GM21515 (cell line): Measurements from ENCODE around the gene ZNF747.

Experiments used
- ATAC-seq: cut with Tn5 transposase; IDR thresholded peaks from one replicate; pipeline ENCODE4 v1.9.1; 2021; ENCODE audit not compliant: unreplicated experiment

ZNF747 gene

DNA sequence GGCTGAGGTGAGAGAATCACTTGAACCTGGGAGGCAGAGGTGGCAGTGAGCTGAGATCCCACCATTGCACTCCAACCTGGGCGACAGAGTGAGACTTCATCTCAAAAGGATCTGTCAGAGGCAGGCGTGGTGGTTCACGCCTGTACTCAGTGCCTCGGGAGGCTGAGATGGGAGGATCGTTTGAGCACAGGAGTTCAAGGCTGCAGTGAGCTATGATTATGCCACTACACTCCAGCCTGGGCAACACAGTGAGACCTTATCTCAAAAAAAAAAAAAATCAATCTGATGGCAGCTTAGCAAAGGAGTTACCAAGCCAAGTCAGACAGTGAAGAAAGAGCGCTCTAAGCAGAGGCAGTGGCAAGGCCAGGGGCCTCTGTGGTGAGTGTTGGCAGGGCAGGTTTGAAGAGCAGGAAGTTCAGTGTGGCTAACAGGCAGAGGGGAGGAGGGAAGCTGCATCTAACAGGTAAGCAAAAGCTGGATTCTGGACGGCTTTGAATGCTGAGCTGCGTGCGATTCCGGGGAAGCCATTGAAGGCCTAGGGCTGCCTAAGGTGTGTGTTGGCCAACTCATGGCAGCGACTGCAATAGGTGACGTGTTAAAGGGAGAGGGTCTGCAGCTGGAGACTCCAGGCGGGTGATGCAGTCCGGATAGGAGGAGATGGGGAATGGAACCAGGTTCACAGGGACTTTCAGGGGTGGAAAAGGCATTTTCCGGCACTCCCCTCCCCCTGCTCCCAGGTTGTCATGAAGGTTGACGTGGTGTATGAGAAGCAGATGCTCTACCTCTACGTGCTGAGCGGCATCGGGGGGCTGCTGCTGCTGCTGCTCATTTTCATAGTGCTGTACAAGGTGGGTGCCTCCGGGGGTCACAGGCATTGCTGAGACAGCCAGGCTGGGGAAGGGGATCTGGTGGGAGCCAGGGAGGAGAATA, 15.3 kb downstream of the ZNF747 start:
- ATAC-seq, result no peak

DNA sequence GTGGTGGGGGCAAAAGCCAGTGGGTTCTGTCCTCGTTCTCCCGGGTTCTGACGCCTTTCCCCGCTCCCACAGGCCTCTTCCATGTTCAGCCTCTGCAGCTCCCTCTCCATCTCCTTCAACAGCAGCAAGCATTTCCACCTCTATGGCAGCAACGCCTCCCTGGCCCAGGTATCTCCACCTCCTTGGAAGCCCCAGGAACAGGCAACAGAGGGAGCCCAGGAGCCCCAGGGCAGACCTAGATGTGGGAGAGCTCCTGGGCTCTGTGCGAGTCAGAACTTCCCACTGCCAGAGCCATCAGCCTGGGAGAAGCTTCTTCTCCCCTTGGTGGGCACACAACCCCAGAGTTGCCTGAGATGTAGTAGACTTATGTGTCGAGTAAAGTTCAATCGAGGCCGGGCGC, 16.1 kb downstream of the ZNF747 start:
- ATAC-seq, result no peak

DNA sequence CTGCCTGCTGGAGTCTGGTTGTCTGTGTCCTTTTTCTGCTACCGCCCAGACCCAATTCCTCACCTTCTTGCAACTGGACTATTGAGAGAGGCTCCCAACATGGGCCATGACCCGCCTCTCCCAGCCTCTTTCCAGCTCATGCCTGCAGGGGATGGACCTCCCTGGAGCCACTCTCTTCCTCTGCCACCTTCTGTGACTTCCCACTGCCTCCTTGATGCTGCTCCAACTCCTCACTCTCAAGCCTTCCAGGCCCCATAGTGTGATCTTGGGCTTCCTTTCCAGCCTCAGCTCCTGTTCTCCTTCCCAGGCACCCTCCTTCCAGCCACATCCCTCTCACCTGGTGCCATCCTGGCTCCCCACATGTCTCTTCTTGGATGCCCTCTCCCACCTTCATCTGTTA, 19.4 kb downstream of the ZNF747 start:
- no peak for ATAC-seq

DNA sequence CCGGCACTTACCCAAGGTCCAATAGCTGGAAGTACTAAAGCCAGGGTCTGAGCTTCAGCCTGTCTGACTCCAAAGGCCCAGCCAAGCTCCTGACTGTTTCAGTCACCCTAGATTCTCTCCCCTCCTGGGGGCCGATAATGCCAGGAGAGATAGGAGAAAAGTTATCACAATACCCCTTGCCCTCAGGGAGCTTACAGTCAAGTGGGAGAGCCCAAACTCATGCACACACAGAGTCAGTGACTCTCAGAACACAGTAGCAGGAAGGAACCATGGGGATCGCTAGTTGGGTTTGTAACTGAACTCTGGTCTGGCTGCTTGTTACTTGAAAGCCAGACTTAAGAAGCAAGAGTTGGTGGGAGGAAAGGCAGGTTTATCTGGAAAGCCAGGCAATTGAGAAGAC, 23.1 kb downstream of the ZNF747 start:
- no peak for ATAC-seq

DNA sequence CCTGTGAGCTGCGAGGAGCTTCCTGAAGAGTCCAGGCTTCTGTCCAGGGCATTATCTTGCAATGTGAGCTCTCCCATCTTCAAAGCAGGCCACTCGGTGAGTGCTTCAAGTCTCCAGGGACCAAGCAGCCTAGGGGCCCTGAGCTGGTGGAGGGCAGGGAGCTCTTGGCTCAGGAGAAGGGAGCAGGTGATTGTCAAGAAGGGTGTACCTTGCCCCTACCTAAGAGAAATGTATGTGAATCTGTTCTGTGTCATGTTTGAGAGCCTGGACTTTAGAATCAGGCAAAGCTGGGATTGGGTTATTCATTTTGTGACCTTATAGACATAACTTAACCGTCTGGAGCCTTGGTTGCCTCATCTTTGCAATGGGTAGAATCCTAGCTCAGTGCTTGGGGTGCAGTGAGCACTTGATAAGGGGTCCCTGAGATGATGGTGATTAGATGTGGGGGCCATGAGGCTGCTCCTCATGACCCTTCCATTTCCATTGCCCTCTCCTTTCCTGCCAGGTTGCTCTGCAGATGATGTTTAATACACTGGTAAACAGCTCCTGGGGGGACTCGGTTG, 24.2 kb downstream of the ZNF747 start:
- no peak for ATAC-seq

DNA sequence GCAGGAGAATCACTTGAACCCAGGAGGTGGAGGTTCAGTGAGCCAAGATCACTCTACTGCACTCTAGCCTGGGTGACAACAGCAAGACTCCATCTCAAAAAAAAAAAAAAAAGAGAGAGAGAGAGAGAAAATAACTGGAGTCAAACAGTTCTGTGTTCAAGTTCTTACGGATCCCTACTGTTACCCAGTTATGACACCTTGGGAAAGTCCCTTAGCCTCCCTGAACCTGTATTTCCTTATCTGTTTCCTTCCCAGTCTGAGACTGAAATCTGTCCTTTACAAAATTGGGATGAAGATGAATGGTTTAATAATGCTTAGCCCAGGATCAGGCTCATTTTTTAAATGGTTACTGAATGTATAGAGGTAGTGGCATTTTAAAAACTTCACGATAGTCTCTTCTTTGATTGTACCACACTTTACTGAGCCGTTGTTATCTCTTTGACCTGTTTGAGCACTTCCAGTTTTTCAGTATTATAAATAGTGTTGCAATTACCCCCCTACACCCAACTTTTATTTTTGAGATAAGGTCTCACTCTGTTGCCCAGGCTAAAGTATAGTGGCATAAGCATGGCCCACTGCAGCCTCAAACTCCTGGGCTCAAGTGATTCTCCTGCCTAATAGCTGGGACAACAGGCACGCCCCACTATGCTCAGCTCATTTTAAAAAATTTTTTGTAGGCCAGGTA, 25.4 kb downstream of the ZNF747 start:
- no peak for ATAC-seq

DNA sequence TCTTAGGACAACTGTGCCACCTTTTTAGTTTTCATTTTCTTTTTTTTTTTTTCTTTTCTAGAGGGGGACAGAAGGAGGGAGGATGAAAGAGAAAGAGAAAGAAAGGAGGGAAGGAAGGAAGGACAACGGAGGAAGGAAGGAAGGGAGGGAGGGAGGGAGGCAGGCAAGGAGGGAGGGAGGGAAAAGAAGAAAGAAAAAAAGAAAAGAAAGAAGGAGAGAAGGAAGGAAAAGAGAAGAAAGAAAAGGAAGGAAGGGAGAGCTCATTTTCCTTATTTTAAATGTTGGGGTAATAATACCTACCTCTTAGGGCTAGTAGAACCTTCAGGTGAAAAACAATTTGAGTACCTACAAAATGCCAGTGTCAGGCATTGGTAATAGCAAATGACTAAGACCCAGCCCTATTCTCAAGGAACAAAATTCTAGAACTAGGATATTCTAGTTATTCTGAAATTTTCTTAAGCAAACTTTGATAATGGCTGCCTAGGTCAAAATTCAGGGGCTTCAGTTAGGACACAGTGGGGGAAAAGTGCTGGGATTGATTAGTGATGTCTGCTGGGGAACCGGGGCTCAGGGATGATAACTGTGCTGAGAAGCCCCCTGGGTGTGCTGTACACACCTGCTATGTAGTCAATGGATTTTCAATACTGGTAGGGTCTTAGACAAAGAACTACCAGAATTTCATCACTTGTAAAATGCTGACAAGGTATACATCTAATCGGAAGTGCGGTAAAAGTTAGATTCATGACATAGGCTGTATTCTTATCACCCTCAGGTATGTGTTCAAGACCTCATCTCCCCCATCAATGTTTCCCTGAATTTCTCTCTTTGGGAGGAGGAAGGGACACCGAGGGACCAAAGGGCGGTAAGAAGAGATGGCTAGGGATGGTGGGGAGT, 31.0 kb downstream of the ZNF747 start:
- ATAC-seq, result no peak

DNA sequence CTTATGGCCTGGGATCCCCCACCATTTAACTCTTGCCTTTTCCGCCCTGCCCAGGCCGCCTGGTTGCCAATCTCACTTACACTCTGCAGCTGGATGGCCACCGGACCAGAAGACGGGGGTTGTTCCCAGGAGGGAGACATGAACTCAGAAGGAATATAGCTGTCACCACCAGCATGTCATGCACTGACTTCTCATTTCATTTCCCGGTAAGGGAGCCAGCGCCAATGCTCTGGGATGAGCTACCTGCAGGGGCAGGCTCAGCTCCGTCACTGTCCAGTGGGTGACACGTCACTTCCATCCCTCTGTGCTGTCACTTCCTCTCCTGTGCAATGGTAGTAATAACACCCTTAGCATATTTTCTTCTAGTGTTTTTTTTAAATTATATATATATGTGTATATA, 35.4 kb downstream of the ZNF747 start:
- no peak for ATAC-seq

DNA sequence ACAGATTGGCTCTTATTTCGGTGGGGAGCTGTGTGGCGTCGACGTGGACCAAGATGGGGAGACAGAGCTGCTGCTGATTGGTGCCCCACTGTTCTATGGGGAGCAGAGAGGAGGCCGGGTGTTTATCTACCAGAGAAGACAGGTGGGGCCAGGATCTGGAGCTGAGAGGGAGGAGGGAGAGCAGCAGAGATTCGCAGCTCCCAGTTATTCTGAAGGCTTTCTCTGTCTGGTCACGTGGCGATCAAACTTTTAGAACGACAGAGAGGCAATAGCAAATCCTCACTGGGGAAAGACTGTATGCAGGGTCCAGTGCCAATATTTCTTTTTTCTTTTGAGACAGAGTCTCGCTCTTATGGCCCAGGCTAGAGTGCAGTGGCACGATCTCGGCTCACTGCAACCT, 39.9 kb downstream of the ZNF747 start:
- ATAC-seq, result no peak

DNA sequence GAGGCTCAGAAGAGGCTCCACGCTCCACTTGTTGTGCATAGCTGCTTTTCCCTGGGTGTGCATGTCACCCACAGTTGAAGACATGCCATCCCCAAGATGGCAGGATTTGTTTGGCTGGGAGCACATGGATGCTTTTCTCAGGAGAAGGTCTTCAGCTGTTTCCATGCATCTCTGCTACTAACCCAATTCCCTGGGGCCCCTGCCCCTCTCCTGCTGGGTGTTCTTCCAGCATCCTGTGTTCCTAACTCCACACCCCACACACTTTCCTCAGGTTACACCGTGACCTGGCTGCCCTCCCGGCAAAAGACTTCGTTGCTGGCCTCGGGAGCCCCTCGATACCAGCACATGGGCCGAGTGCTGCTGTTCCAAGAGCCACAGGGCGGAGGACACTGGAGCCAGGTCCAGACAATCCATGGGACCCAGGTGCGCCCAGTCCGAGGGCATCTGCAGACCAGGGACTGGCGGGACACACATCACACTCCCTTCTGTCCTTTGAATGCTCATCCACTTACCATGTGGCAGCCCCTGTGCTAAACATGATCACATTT, 40.6 kb downstream of the ZNF747 start:
- ATAC-seq, result no peak

DNA sequence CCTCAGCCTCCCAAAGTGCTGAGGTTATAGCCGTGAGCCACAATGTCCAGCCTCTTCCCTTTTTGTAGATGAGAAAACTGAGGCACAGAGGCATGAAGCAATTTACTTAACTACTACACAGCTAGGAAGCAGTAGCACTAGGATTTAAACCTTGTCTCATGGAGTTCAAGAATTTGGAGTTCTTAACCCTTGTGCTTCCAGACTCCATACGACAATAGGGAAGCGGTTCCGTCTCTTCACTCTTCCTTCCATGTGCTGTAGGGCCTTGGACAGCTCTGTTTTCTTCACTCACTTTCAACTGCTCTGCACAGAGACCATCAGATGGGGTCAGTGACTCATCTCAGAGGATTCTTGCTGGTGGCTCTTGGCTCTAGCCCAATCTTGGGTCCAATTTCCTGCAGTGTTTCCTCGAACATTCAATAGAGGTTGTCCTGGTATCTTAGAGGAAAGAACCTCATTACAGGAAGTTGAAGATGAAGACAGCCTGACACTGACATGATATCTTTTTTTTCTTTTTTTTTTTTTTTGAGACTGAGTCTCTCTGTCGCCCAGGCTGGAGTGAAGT, 42.8 kb downstream of the ZNF747 start:
- ATAC-seq, result no peak

DNA sequence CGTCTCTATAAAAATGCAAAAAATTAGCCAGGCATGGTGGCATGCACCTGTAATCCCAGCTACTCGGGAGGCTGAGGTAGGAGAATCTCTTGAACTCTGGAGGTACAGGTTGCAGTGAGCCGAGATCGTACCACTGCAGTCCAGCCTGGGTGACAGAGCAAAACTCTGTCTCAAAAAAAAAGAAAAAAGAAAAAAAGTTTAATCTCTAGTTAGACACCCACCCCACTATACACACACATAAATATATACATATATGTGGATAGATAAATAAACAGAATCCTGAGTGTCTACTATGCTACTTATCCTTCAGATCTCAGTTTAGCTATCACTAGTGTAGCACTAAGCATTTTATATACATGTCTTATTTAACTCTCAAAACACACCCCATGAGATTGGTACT, 43.4 kb downstream of the ZNF747 start:
- ATAC-seq, result no peak

DNA sequence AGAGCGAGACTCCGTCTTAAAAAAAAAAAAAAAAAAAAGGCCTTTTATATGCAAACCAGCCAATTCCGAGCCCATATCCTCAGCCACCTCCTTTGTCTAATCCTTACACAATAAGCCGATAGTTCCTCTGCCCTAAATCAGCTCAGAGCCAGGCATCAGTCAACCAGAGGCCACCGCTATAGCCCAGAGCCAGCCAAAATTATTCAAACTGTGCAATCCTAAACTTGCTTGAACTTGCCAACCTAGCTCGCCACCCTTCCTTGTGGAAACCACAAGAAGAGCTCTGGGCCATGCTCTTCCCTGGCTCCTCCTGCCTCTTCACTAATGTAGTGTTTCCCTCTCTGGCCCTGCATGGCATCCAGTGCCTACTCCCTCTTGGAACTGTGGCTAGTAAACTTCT, 44.4 kb downstream of the ZNF747 start:
- ATAC-seq, result no peak

DNA sequence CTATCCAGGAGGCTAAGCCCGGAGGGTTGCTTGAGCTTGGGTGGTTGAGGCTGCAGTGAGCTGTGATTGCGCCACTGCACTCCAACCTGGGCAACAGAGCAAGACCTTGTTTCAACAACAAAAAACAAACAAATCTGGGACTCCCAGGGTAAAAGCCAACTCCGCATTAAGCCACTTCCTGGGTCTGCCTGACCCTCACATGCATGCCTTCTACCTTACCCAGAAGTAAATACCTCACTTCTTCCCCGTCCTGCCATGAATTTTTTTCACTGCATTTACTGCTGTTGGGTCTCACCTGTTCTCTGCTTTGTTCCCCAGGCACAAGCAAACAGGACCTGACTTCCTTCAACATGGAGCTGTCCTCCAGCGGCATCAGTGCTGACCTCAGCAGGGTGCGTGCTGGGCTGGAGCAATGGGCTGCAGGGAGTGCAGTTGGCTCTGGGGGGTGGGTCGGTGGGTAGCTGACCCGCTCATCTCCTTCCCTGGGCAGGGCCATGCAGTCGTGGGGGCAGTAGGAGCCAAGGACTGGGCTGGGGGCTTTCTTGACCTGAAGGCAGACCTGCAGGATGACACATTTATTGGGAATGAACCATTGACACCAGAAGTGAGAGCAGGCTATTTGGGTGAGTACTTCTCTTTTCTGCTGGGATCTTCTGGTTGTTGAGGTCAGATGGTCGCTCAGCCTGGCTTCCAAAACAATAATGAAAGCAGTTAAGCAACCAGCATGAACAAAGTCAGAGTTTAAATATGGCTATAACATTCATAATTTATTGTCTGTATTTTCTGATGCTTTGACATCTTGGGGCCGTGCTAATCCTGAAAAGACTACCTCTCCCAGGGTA, 45.7 kb downstream of the ZNF747 start:
- no peak for ATAC-seq

DNA sequence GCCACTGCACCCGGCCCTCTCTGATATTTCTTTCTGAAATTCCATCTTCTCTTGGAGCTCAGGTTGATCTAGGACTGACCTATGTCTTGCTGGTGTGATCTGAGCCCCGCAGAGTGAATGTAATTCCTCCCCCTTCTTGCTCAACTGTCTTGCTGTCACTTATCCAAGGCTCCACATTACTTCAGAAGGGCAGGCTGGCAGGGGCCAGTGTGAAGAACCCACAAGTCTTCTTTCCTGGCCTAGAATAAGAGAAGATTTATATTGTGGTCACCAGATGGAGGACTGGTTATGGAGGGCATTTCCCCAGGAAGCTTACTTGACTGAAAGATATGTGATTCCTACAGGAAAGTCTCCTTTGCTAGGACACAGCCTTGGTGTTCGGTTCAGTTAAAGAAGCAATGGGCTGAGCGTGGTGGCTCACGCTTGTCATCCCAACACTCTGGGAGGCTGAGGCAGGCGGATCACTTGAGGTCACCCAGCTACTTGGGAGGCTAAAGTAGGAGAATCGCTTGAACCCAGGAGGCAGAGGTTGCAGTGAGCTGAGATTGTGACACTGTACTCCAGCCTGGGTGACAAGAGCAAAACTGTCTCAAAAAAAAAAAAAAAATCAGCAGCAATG, 48.7 kb downstream of the ZNF747 start:
- ATAC-seq, result no peak

DNA sequence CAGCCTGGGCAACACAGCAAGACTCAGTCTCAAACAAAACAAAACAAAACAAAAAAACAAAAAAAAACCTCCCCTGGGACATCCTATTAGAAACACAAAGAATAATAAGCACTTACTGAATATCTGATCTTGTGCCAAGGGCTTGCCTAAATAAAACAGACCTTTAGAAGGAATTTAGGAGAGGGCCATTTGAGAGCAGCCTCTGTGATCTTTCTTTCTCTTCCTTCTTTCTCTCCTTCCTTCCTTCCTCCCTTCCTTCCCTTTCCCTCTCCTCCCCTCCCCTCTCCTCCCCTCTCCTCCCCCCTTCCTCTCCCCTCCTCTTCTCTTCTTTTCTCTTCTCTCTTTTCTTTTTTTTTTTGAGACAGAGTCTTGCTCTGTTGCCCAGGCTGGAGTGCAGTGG, 49.8 kb downstream of the ZNF747 start:
- no peak for ATAC-seq

DNA sequence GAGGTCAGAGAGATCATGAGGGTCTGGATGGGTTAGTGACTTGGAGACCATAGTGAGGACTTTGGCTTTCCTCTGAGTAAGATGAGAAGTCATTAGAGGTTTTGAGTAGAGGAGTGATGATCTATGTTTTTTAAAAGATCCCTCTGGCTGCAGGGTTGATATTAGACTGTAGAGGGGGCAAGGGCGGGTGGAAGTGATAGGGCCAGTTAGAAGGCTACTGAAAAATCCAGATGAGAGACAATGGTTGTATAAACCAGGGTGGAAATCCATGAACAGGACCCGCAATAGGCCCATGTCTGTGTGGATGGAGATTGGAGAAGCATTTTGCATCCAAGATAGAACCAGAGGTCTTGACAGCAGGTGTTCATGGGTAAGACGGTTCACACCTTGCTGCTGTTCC, 52.3 kb downstream of the ZNF747 start:
- no peak for ATAC-seq

DNA sequence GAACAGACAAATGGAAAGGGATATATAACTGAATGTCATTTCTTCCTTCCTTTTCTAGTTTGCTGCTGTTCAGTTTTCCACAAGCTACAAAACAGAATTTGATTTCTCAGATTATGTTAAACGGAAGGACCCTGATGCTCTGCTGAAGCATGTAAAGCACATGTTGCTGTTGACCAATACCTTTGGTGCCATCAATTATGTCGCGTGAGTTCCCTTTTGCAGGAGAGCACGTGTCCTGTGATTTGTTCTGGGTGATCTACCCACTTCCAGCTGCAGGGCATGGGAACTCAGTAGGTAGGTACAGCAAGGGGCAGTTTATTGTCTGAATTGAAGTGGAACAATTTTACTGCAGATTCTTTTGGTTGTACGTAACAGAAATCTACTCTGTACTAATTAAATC, 53.3 kb downstream of the ZNF747 start:
- ATAC-seq, result no peak
